ENCODE data around the gene ANXA1. TPM values are rescaled to one million over a fixed set of nuclear protein-coding genes. Genes with fewer than 3 reads are reported as not detected.
"Not testable (repeated sequence)": the region's sequence is repeated elsewhere in the genome, so short reads cannot be mapped to it uniquely, and the experiment has no call there.

ANXA1 gene
- total RNA-seq = 10 to 100 TPM; 37.9 to 44.8 TPM

DNA sequence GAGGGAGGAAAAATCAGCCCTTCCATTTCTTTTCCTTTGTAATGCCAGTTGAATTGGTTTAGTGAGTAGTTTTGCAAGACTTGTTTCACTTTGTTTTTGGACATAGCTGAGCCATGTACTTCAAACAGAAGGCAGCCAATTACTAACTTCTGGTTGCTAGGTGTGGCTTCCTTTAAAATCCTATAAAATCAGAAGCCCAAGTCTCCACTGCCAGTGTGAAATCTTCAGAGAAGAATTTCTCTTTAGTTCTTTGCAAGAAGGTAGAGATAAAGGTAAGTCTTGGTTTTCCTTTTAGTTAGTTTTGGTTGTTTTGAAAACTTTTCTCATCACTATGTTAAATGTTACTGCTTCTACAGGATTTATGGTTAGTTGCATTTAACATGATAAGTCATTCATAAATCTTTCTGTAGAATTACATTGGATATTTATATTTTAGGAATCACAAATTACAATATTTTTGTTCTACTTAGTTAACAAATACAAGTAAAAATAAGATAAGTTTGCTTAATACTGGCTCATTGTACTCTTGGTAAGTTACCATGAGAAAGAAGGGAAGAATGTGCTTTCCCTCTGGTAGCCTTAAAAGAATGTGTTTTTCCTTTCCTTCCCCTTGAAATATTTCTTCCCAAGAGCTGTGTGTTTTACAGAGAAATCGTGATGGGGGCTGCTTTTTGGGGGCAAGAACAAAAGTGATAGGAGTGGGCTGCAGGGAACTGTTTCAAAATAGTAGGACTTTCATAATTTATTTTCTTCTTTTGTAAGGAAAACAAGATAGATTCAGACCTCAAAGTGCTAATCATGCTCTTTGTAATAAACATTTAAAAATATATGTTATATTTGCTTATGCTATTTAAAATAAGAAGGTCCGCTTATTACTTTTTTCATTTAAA is at the start of gene ANXA1:
Gene ANXA1, plus strand, starts transcription at position 213 of the 890 bp plus-strand sequence. CDS start 6,671 bp downstream, outside the sequence.
- WGBS, 2 donors = 48 to 53% methylated on average over 2 of the region's 2 CpGs
- H3K4me1 ChIP-seq = no peaks in the 10 kb centered on the region
- intact Hi-C loops (cut with DNase I) = no loop called here
- H3K36me3 ChIP-seq (replicated peaks in 1 of 2; ENCODE audit: insufficient read depth in 1 of 2, low read depth in 2 of 2) = no peaks in the 10 kb centered on the region
- DNase-seq = no peak
- H3K4me3 ChIP-seq = peak within 1 kb of the TSS in 1 of 2 donors; percentile 10
- TF ChIP-seq POLR2A (IDR thresholded peaks at IDR 0.05) = peak in 2 of 3 donors; percentile 59 to 64
- TF ChIP-seq, protein P1, sequence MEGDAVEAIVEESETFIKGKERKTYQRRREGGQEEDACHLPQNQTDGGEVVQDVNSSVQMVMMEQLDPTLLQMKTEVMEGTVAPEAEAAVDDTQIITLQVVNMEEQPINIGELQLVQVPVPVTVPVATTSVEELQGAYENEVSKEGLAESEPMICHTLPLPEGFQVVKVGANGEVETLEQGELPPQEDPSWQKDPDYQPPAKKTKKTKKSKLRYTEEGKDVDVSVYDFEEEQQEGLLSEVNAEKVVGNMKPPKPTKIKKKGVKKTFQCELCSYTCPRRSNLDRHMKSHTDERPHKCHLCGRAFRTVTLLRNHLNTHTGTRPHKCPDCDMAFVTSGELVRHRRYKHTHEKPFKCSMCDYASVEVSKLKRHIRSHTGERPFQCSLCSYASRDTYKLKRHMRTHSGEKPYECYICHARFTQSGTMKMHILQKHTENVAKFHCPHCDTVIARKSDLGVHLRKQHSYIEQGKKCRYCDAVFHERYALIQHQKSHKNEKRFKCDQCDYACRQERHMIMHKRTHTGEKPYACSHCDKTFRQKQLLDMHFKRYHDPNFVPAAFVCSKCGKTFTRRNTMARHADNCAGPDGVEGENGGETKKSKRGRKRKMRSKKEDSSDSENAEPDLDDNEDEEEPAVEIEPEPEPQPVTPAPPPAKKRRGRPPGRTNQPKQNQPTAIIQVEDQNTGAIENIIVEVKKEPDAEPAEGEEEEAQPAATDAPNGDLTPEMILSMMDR (IDR thresholded peaks at IDR 0.05) = no peak
- no peaks in the 10 kb centered on the region for H3K27me3 ChIP-seq
- H3K27ac ChIP-seq = peak within 1 kb of the TSS in 2 of 4 donors; percentile 14 to 55
- H3K9me3 ChIP-seq = no peaks in the 10 kb centered on the region
- peak; percentile 54 for ATAC-seq

GRCh38 chr9:73104342-73104741 is 47.3 kb upstream of the ANXA1 start:
- TF ChIP-seq, protein P1 (IDR thresholded peaks at IDR 0.05) = no peak
- H3K9me3 ChIP-seq = no peaks in the 10 kb centered on the region
- intact Hi-C loops (cut with DNase I) = loop anchor here (10.0 kb wide), 1 partner anchor 80 kb away; no protein-coding TSS in a partner anchor
- no peak overlapping the region for H3K4me3 ChIP-seq
- H3K4me1 ChIP-seq = no peaks in the 10 kb centered on the region
- H3K36me3 ChIP-seq (replicated peaks in 1 of 2; ENCODE audit: insufficient read depth in 1 of 2, low read depth in 2 of 2) = no peaks in the 10 kb centered on the region
- H3K27me3 ChIP-seq = no peaks in the 10 kb centered on the region
- DNase-seq (no peak), ATAC-seq (no peak)
- WGBS, 2 donors = 70 to 73% methylated on average over 4 of the region's 4 CpGs
- H3K27ac ChIP-seq = no peak overlapping the region

DNA sequence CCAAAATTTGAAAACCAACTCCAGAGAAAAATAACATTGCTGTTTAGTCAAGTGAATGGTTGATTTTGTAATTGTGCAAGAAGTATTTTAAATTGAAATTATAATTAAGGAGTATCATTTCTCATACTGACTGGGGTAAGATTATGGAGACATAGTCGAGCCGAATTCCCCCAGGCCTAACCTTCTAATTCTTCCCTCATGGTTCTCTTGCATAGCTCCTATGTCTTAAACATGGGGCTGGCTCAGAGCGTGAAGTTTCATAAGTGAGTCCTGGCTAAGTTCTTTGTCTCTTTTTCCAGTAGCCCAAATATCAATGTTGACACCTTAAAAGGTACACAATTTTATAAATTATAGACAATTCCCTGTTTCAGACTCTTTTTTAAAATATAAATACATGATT is 46.7 kb upstream of the ANXA1 start:
- DNase-seq (no peak), ATAC-seq (no peak)
- no peak for TF ChIP-seq POLR2A (IDR thresholded peaks at IDR 0.05)
- TF ChIP-seq, protein P1 (IDR thresholded peaks at IDR 0.05) = no peak
- H3K27ac ChIP-seq = no peak overlapping the region
- no peak overlapping the region for H3K4me3 ChIP-seq
- no peaks in the 10 kb centered on the region for H3K36me3 ChIP-seq (replicated peaks in 1 of 2; ENCODE audit: insufficient read depth in 1 of 2, low read depth in 2 of 2)
- intact Hi-C loops (cut with DNase I) = loop anchor here (10.0 kb wide), 1 partner anchor 80 kb away; no protein-coding TSS in a partner anchor
- no peaks in the 10 kb centered on the region for H3K4me1 ChIP-seq
- no peaks in the 10 kb centered on the region for H3K27me3 ChIP-seq
- H3K9me3 ChIP-seq = no peaks in the 10 kb centered on the region
- WGBS, 2 donors = 96 to 97% methylated on average over 3 of the region's 3 CpGs

GRCh38 chr9:73107489-73108069 is 44.1 kb upstream of the ANXA1 start:
- H3K27ac ChIP-seq; H3K9me3 ChIP-seq; H3K27me3 ChIP-seq; H3K4me1 ChIP-seq; H3K36me3 ChIP-seq (replicated peaks in 1 of 2; ENCODE audit: insufficient read depth in 1 of 2, low read depth in 2 of 2); H3K4me3 ChIP-seq: not testable (repeated sequence)
- intact Hi-C loops (cut with DNase I) = loop anchor here (10.0 kb wide), 1 partner anchor 77 kb away; no protein-coding TSS in a partner anchor
- peak; percentile 75 for ATAC-seq
- TF ChIP-seq, protein P1 (IDR thresholded peaks at IDR 0.05) = peak in 6 of 7 experiments; percentile 44 to 61 (median 52)
- peak; percentile 33 to 57 (median 50) for DNase-seq
- 57 to 72% methylated on average over 5 of the region's 5 CpGs for WGBS, 2 donors

All from body of pancreas (tissue), 4 donors.